ENCODE results near the gene CORO2B. TPM values are rescaled to one million over a fixed set of nuclear protein-coding genes. Genes with fewer than 3 reads are reported as not detected.

CORO2B gene
- polyA plus RNA-seq, 1 donor from 2014 or later = 15.1 TPM

GRCh38 chr15:68635141-68635540, 56.3 kb downstream of the CORO2B start:
- Histone ChIP-seq H3F3A (ENCODE audit: insufficient read depth, low read length, poor library complexity, severe bottlenecking) (no peaks in the 10 kb centered on the region), H3K27ac (ENCODE audit: low read length) (no peak overlapping the region), H3K36me3 (ENCODE audit: insufficient read depth, low read length) (no peaks in the 10 kb centered on the region), H2AFZ (ENCODE audit: low read depth, low read length) (no peak overlapping the region), H3K27me3 (ENCODE audit: insufficient read depth, low read depth, low read length) (no peaks in the 10 kb centered on the region), H3K9ac (ENCODE audit: low read length) (no peak overlapping the region), H3K9me2 (ENCODE audit: insufficient read depth, low read length) (no peaks in the 10 kb centered on the region), H3K4me3 (ENCODE audit: low read length) (no peak overlapping the region), H4K20me1 (ENCODE audit: insufficient read depth) (no peaks in the 10 kb centered on the region), H3K4me2 (ENCODE audit: low read length) (no peak overlapping the region), H3K79me2 (replicated peaks; ENCODE audit: insufficient read depth, low read length) (no peaks in the 10 kb centered on the region), H3K9me3 (ENCODE audit: low read length) (no peaks in the 10 kb centered on the region)
- TF ChIP-seq EP300 (conservative IDR thresholded peaks at IDR 0.05; ENCODE audit: poor library complexity, severe bottlenecking) (no peak), CTCF (IDR thresholded peaks at IDR 0.05; ENCODE audit: poor library complexity, severe bottlenecking) (no peak), MXI1 (conservative IDR thresholded peaks at IDR 0.05; ENCODE audit: poor library complexity, severe bottlenecking) (no peak), EZH2 (IDR thresholded peaks at IDR 0.05; ENCODE audit: borderline replicate concordance, insufficient read depth, low read length, poor library complexity, severe bottlenecking) (no peak), POLR2AphosphoS5 (IDR thresholded peaks at IDR 0.05) (no peak), RAD21 (conservative IDR thresholded peaks at IDR 0.05) (no peak), SMC3 (conservative IDR thresholded peaks at IDR 0.05; ENCODE audit: poor library complexity) (no peak), REST (IDR thresholded peaks at IDR 0.05; ENCODE audit: borderline replicate concordance) (no peak), TAF1 (IDR thresholded peaks at IDR 0.05; ENCODE audit: low read depth) (no peak)

- H3F3A ChIP-seq (ENCODE audit: insufficient read depth, low read length, poor library complexity, severe bottlenecking) = no peaks in the 10 kb centered on the region
- H3K79me2 ChIP-seq (replicated peaks; ENCODE audit: insufficient read depth, low read length) = no peaks in the 10 kb centered on the region
- no peak overlapping the region for H3K4me3 ChIP-seq (ENCODE audit: low read length)
- H3K27ac ChIP-seq (ENCODE audit: low read length) = no peak overlapping the region
- H2AFZ ChIP-seq (ENCODE audit: low read depth, low read length) = no peak overlapping the region
- no peaks in the 10 kb centered on the region for H3K27me3 ChIP-seq (ENCODE audit: insufficient read depth, low read depth, low read length)
- TF ChIP-seq SMC3 (conservative IDR thresholded peaks at IDR 0.05; ENCODE audit: poor library complexity) = no peak
- no peak for TF ChIP-seq REST (IDR thresholded peaks at IDR 0.05; ENCODE audit: borderline replicate concordance)
- no peak for TF ChIP-seq EP300 (conservative IDR thresholded peaks at IDR 0.05; ENCODE audit: poor library complexity, severe bottlenecking)
- TF ChIP-seq POLR2AphosphoS5 (IDR thresholded peaks at IDR 0.05) = no peak
- no peak for TF ChIP-seq CTCF (IDR thresholded peaks at IDR 0.05; ENCODE audit: poor library complexity, severe bottlenecking)
- no peak for TF ChIP-seq EZH2 (IDR thresholded peaks at IDR 0.05; ENCODE audit: borderline replicate concordance, insufficient read depth, low read length, poor library complexity, severe bottlenecking)
- TF ChIP-seq TAF1 (IDR thresholded peaks at IDR 0.05; ENCODE audit: low read depth) = no peak
- no peak for TF ChIP-seq MXI1 (conservative IDR thresholded peaks at IDR 0.05; ENCODE audit: poor library complexity, severe bottlenecking)
- no peak for TF ChIP-seq RAD21 (conservative IDR thresholded peaks at IDR 0.05)
- H4K20me1 ChIP-seq (ENCODE audit: insufficient read depth) = no peaks in the 10 kb centered on the region
- H3K9me2 ChIP-seq (ENCODE audit: insufficient read depth, low read length) = no peaks in the 10 kb centered on the region
- no peaks in the 10 kb centered on the region for H3K36me3 ChIP-seq (ENCODE audit: insufficient read depth, low read length)
- H3K9ac ChIP-seq (ENCODE audit: low read length) = no peak overlapping the region
- H3K4me2 ChIP-seq (ENCODE audit: low read length) = no peak overlapping the region
- H3K9me3 ChIP-seq (ENCODE audit: low read length) = no peaks in the 10 kb centered on the region
These were observed 57.5 kb downstream of the CORO2B start for GRCh38 chr15:68636256-68636655.

Measured in neural cell (in vitro differentiated cells).